H1 (cell line): ENCODE data around the gene CCDC171. TPM values are rescaled to one million over a fixed set of nuclear protein-coding genes. Genes with fewer than 3 reads are reported as not detected.

Source experiments
- NANOG ChIP-seq: IDR thresholded peaks from 2 replicates; pipeline ENCODE4 v1.6.1; 2011; ENCODE audit warnings: low read length, low read depth, mild to moderate bottlenecking, inconsistent platforms; ENCODE audit not compliant: insufficient read depth, poor library complexity, severe bottlenecking
- POU5F1 ChIP-seq: IDR thresholded peaks from 2 replicates; pipeline ENCODE4 v1.6.1; 2011; ENCODE audit warnings: low read depth, mild to moderate bottlenecking, low read length, moderate library complexity
- polyA plus RNA-seq, 7 experiments: library from polyadenylated mRNA; depleted of rRNA in 3 of 7; stranded (reverse) in 5 of 7; unstranded in 2 of 7; fragments of >200 nt in 5 of 7; fragments of 200-250 nt in 2 of 7; gene quantifications; 1 replicate in 5 of 7; 2 replicates in 1 of 7; 4 replicates in 1 of 7; pipeline versions ENCODE4 v1.2.1 to v1.2.3, GENCODE V29; 2011 to 2013; ENCODE audit warnings: missing spikeins in 2 of 7, mixed read lengths in 2 of 7
- total RNA-seq: library from RNA; stranded (reverse); fragmentation: NEBNext Ultra II Directional; extraction: Animal tissue kit (Norgen Biotek cat#: 25700); gene quantifications from 2 replicates; pipeline ENCODE4 v1.2.1, GENCODE V29; 2021

CCDC171 gene
- total and polyA plus RNA-seq, 2 of the 8 experiments (the other 6 are each of a cell fraction or from before 2014, with no cell fraction given): 0.83 to 2.3 TPM

- TF ChIP-seq NANOG (no peak), POU5F1 (no peak)
Measured at GRCh38 chr9:15724016-15724415, 171.2 kb downstream of the CCDC171 start (continued).
